ENCODE results near the gene CD83.

DNA sequence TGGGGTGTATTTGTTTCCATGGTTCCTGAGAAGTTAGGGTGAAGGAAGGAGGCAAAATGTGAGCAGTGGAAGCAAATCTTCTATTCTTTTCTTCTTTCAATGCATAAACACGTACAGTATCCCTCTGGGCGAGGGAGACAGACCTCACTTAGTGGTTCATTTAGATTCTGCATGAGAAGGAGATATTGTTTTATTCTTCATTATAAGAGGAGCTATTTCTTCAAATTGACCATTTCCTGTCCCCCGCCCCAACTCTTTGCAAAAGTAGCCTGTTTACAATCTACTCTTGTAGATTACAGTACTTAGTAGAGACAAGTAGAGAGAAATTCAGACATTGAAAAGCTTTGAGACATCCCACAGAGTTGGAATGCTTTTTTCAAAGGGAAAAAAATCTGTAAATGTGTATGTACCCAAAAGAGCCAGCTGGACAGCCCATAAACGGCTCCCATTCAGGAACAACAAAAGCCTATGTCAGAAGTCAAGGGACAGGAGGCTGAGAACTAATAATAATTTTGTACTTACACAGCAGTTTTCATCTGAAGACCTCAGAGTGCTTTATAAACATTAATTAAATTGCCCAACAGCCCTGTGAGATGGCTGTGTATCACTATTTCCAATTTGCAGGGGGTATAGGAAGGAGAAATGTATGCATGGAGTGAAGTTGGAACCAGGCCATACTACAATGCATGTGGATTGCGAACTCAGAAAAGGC lies 23.9 kb downstream of the CD83 start:
- TF ChIP-seq CTCF (IDR thresholded peaks at IDR 0.05) (no peak), EZH2 (IDR thresholded peaks at IDR 0.05; ENCODE audit: borderline replicate concordance, insufficient read depth, low read depth, low read length, poor library complexity, severe bottlenecking) (no peak)

All from B cell (primary cell).